GM18951 (cell line): ENCODE data around the gene TRA2B.

Source experiments
- POLR2A ChIP-seq: IDR thresholded peaks from 4 replicates; pipeline ENCODE4 v1.6.1; 2011; ENCODE audit warnings: mild to moderate bottlenecking; ENCODE audit not compliant: insufficient read length, insufficient read depth; ENCODE audit errors: extremely low read depth
- in situ Hi-C: fragments of 300-500 bp; cut with MboI; formaldehyde crosslinking; loops from one replicate; pipeline ENCODE4 v1.12.0; 2022; ENCODE audit warnings: low sequenced_read_pairs, mixed read lengths, inconsistent platforms; ENCODE audit not compliant: unreplicated experiment

TRA2B gene

GRCh38 chr3:185929192-185930151, 8.3 kb downstream of the TRA2B start:
- TF ChIP-seq POLR2A: no peak
- in situ Hi-C loops: no loop called here

- in situ Hi-C loops: no loop called here
- no peak for TF ChIP-seq POLR2A
Measured at GRCh38 chr3:185928496-185928895, 9.3 kb downstream of the TRA2B start.

- TF ChIP-seq POLR2A: no peak
- in situ Hi-C loops: no loop called here
Measured at GRCh38 chr3:185927501-185928200, 10.2 kb downstream of the TRA2B start.

- TF ChIP-seq POLR2A: no peak
- in situ Hi-C loops: no loop called here
Measured at GRCh38 chr3:185926445-185926844, 11.4 kb downstream of the TRA2B start.

- no peak for TF ChIP-seq POLR2A
Measured at GRCh38 chr3:185925353-185925752, 12.5 kb downstream of the TRA2B start.

GRCh38 chr3:185924375-185924774, 13.4 kb downstream of the TRA2B start:
- in situ Hi-C loops: no loop called here
- no peak for TF ChIP-seq POLR2A

More at GRCh38 chr3:185925353-185925752, 12.5 kb downstream of the TRA2B start:
- in situ Hi-C loops: no loop called here

GRCh38 chr3:185920184-185920583, 17.6 kb downstream of the TRA2B start:
- in situ Hi-C loops: no loop called here

GRCh38 chr3:185916042-185916833, 21.6 kb downstream of the TRA2B start:
- TF ChIP-seq POLR2A: no peak
- in situ Hi-C loops: no loop called here

More at GRCh38 chr3:185920184-185920583, 17.6 kb downstream of the TRA2B start:
- no peak for TF ChIP-seq POLR2A

- no peak for TF ChIP-seq POLR2A
- in situ Hi-C loops: no loop called here
Measured at GRCh38 chr3:185915642-185916041, 22.2 kb downstream of the TRA2B start.

GRCh38 chr3:185914911-185915629, 22.7 kb downstream of the TRA2B start:
- TF ChIP-seq POLR2A: peak; percentile 38
- in situ Hi-C loops: no loop called here

- peak; percentile 41 for TF ChIP-seq POLR2A
- in situ Hi-C loops: no loop called here
Measured at GRCh38 chr3:185912929-185913901, 24.6 kb downstream of the TRA2B start.
